HG02840 (cell line): ENCODE data around the gene XG.

Experiments used
- ATAC-seq: cut with Tn5 transposase; IDR thresholded peaks from one replicate; pipeline ENCODE4 v1.9.1; 2021; ENCODE audit warnings: mild to moderate bottlenecking, moderate library complexity, moderate number of reproducible peaks; ENCODE audit not compliant: unreplicated experiment, low FRiP score

Gene XG

GRCh38 chrX:2812161-2812907, 60.5 kb downstream of the XG start:
- ATAC-seq = peak; percentile 68

- no peak for ATAC-seq
Observed at GRCh38 chrX:2817036-2817435, 65.2 kb downstream of the XG start.

GRCh38 chrX:2819345-2820135, 67.7 kb downstream of the XG start:
- no peak for ATAC-seq

- no peak for ATAC-seq
Observed at GRCh38 chrX:2820136-2820771, 68.4 kb downstream of the XG start.

GRCh38 chrX:2823795-2824386, 72.1 kb downstream of the XG start:
- ATAC-seq = no peak

- no peak for ATAC-seq
Observed at GRCh38 chrX:2824886-2825285, 73.0 kb downstream of the XG start.

- no peak for ATAC-seq
Observed at GRCh38 chrX:2828344-2828958, 76.6 kb downstream of the XG start, which contains the start of gene GYG2. TSS of gene GYG2 (plus strand) at chrX:2828930. CDS start at chrX:2830189, 1,259 bp downstream.

GRCh38 chrX:2828959-2829411, 77.1 kb downstream of the XG start:
- no peak for ATAC-seq

- no peak for ATAC-seq
Observed at GRCh38 chrX:2829469-2830246, 77.8 kb downstream of the XG start.

- no peak for ATAC-seq
Observed at GRCh38 chrX:2831471-2832228, 79.8 kb downstream of the XG start.

GRCh38 chrX:2837961-2838360, 86.1 kb downstream of the XG start:
- no peak for ATAC-seq

- ATAC-seq = no peak
Observed at GRCh38 chrX:2840961-2841360, 89.1 kb downstream of the XG start.

- no peak for ATAC-seq
Observed at GRCh38 chrX:2841537-2841936, 89.7 kb downstream of the XG start.

GRCh38 chrX:2846992-2847391, 95.2 kb downstream of the XG start:
- no peak for ATAC-seq

GRCh38 chrX:2848871-2849301, 97.0 kb downstream of the XG start:
- no peak for ATAC-seq

- ATAC-seq = no peak
Observed at GRCh38 chrX:2854918-2855317, 103.1 kb downstream of the XG start.

- no peak for ATAC-seq
Observed at GRCh38 chrX:2855761-2856160, 103.9 kb downstream of the XG start.

- no peak for ATAC-seq
Observed at GRCh38 chrX:2857566-2857965, 105.7 kb downstream of the XG start.
